GM23338 (cell line): ENCODE measurements around the gene CTNNA3. TPM values are rescaled to one million over a fixed set of nuclear protein-coding genes. Genes with fewer than 3 reads are reported as not detected.

Source experiments
- ATAC-seq: fragments of 200-7000 bp; cut with Tn5 transposase; 3 replicates; pipeline ENCODE4 v1.9.1; 2020
- DNase-seq: peaks from one replicate; pipeline ENCODE4 v3.0.0-alpha.2; 2015; ENCODE audit warnings: low spot score
- H2AFZ ChIP-seq: fragments of 200-600 bp; sonication (generic); 2 replicates; pipeline ENCODE4 v1.8.0; 2016; ENCODE audit warnings: antibody characterized with exemption, mild to moderate bottlenecking, moderate library complexity
- H3F3A ChIP-seq: fragments of 200-600 bp; sonication (generic); replicated peaks from 2 replicates; pipeline ENCODE4 v1.8.0; 2017; ENCODE audit warnings: antibody characterized with exemption, mixed run types, low read depth
- H3K27ac ChIP-seq: fragments of 200-600 bp; sonication (generic); 2 replicates; pipeline ENCODE4 v1.6.1; 2016; ENCODE audit warnings: low read depth
- H3K27me3 ChIP-seq: fragments of 200-600 bp; sonication (generic); 2 replicates; pipeline ENCODE4 v1.8.0; 2016; ENCODE audit warnings: mild to moderate bottlenecking, mixed run types, moderate library complexity; ENCODE audit not compliant: insufficient read depth
- H3K36me3 ChIP-seq: fragments of 200-600 bp; sonication (generic); 2 replicates; pipeline ENCODE4 v1.8.0; 2016; ENCODE audit warnings: mild to moderate bottlenecking; ENCODE audit not compliant: insufficient read depth
- H3K4me1 ChIP-seq: fragments of 200-600 bp; sonication (generic); 2 replicates; pipeline ENCODE4 v1.8.0; 2016; ENCODE audit warnings: mild to moderate bottlenecking, moderate library complexity; ENCODE audit not compliant: insufficient read depth
- H3K4me2 ChIP-seq: fragments of 200-600 bp; sonication (generic); 2 replicates; pipeline ENCODE4 v1.7.1; 2017; ENCODE audit warnings: mixed run types
- H3K4me3 ChIP-seq: fragments of 200-600 bp; sonication (generic); 2 replicates; pipeline ENCODE4 v1.6.1; 2016; ENCODE audit warnings: mixed run types
- H3K79me2 ChIP-seq: fragments of 200-600 bp; sonication (generic); replicated peaks from 2 replicates; pipeline ENCODE4 v1.8.0; 2017; ENCODE audit warnings: mild to moderate bottlenecking; ENCODE audit not compliant: insufficient read depth
- H3K9me2 ChIP-seq: fragments of 200-600 bp; sonication (generic); 2 replicates; pipeline ENCODE4 v1.8.0; 2017; ENCODE audit not compliant: insufficient read depth
- H4K20me1 ChIP-seq: fragments of 200-600 bp; sonication (generic); replicated peaks from 2 replicates; pipeline ENCODE4 v1.8.0; 2017; ENCODE audit warnings: mild to moderate bottlenecking; ENCODE audit not compliant: insufficient read depth
- H3K27ac Mint-ChIP-seq: 2 replicates; pipeline ENCODE4 v1.8.0; 2020; ENCODE audit warnings: inconsistent platforms, mild to moderate bottlenecking, moderate library complexity, mixed read lengths
- H3K27me3 Mint-ChIP-seq: 3 replicates; pipeline ENCODE4 v1.8.0; 2022; ENCODE audit warnings: low read depth, mild to moderate bottlenecking, moderate library complexity, mixed read lengths, inconsistent platforms; ENCODE audit not compliant: insufficient read depth, poor library complexity
- H3K36me3 Mint-ChIP-seq: 3 replicates; pipeline ENCODE4 v1.8.0; 2021; ENCODE audit warnings: low read depth, mild to moderate bottlenecking, inconsistent platforms, moderate library complexity, mixed read lengths
- H3K4me1 Mint-ChIP-seq: 3 replicates; pipeline ENCODE4 v1.8.0; 2020; ENCODE audit warnings: mild to moderate bottlenecking, inconsistent platforms, mixed read lengths
- H3K4me3 Mint-ChIP-seq: 3 replicates; pipeline ENCODE4 v1.8.0; 2021; ENCODE audit warnings: moderate library complexity, mild to moderate bottlenecking, inconsistent platforms, mixed read lengths
- H3K9me3 Mint-ChIP-seq: 3 replicates; pipeline ENCODE4 v1.8.0; 2020; ENCODE audit warnings: moderate library complexity, mild to moderate bottlenecking, inconsistent platforms, mixed read lengths
- CREB1 ChIP-seq: fragments of 250-450 bp; sonication (Bioruptor Pico); IDR thresholded peaks from 2 replicates; pipeline ENCODE4 v1.5.0; 2020; ENCODE audit warnings: low read depth, mild to moderate bottlenecking, moderate library complexity
- CTCF ChIP-seq, 2 experiments: fragments of 200-600 bp in 1 of 2; sonication (generic) in 1 of 2; conservative IDR thresholded peaks; 2 replicates each; pipeline versions ENCODE4 v1.5.1 to v1.6.1; 2016 to 2017; ENCODE audit warnings: antibody characterized with exemption in 2 of 2, low read depth in 2 of 2, mild to moderate bottlenecking in 2 of 2, moderate library complexity in 1 of 2
- ETS1 ChIP-seq: IDR thresholded peaks from 2 replicates; pipeline ENCODE4 v1.6.1; 2016; ENCODE audit warnings: antibody characterized with exemption
- EZH2 ChIP-seq: fragments of 200-600 bp; sonication (generic); IDR thresholded peaks from one replicate; pipeline ENCODE4 v1.8.0; 2017; ENCODE audit warnings: antibody characterized with exemption, mild to moderate bottlenecking, low read depth; ENCODE audit not compliant: unreplicated experiment
- EZH2phosphoT487 ChIP-seq: fragments of 200-600 bp; sonication (generic); IDR thresholded peaks from one replicate; pipeline ENCODE4 v1.8.1; 2018; ENCODE audit warnings: antibody characterized with exemption; ENCODE audit not compliant: unreplicated experiment
- JUNB ChIP-seq: IDR thresholded peaks from one replicate; pipeline ENCODE4 v1.6.1; 2016; ENCODE audit warnings: antibody characterized with exemption; ENCODE audit not compliant: unreplicated experiment
- NANOG ChIP-seq: IDR thresholded peaks from 2 replicates; pipeline ENCODE4 v1.6.1; 2016; ENCODE audit warnings: antibody characterized with exemption, borderline replicate concordance
- POLR2AphosphoS5 ChIP-seq: IDR thresholded peaks from 2 replicates; pipeline ENCODE4 v1.6.1; 2016; ENCODE audit warnings: antibody characterized with exemption, low read depth
- REST ChIP-seq: IDR thresholded peaks from one replicate; pipeline ENCODE4 v1.6.1; 2018; ENCODE audit warnings: antibody characterized with exemption; ENCODE audit not compliant: unreplicated experiment
- ZNF114 ChIP-seq: fragments of 250-450 bp; sonication (Bioruptor Pico); IDR thresholded peaks from 2 replicates; pipeline ENCODE4 v1.5.0; 2020; ENCODE audit warnings: mild to moderate bottlenecking, moderate library complexity
- ZNF331 ChIP-seq: fragments of 250-450 bp; sonication (Bioruptor Pico); IDR thresholded peaks from 2 replicates; pipeline ENCODE4 v1.5.0; 2020; ENCODE audit warnings: low read depth, mild to moderate bottlenecking, moderate library complexity
- ZNF462 ChIP-seq: fragments of 250-450 bp; sonication (Bioruptor Pico); IDR thresholded peaks from 2 replicates; pipeline ENCODE4 v1.5.0; 2020; ENCODE audit warnings: mild to moderate bottlenecking, moderate library complexity
- polyA plus RNA-seq: library from polyadenylated mRNA; unstranded; fragments of >200 nt; fragmentation: Nextera tagmentation; extraction: Ambion mirVana; gene quantifications from 2 replicates; pipeline ENCODE4 v1.2.1, GENCODE V29; 2016
- total RNA-seq: library from RNA; depleted of rRNA; stranded (reverse); fragments of >200 nt; shearing (Covaris generic); gene quantifications from 2 replicates; pipeline ENCODE4 v1.2.3, GENCODE V29; 2014

Gene CTNNA3
- total and polyA plus RNA-seq, 2 experiments from 2014 or later: 0.71 to 3.3 TPM

GRCh38 chr10:66819691-66820090 lies 876.3 kb downstream of the CTNNA3 start (continued):
- no peak for TF ChIP-seq REST
- no peak for TF ChIP-seq ZNF114 (CRISPR knock-in tag)
- no peak for TF ChIP-seq JUNB
- no peak for TF ChIP-seq POLR2AphosphoS5
- no peak for TF ChIP-seq CTCF (conservative IDR thresholded peaks at IDR 0.05; ENCODE audit: low read depth in 2 of 2)
- no peak for TF ChIP-seq CREB1 (CRISPR knock-in tag)
- TF ChIP-seq ETS1: no peak
- TF ChIP-seq ZNF331 (CRISPR knock-in tag): no peak
- TF ChIP-seq NANOG: no peak
- no peak for TF ChIP-seq EZH2

GRCh38 chr10:66813122-66813521 lies 882.9 kb downstream of the CTNNA3 start:
- Histone ChIP-seq H3K4me3 (no peak overlapping the region), H2AFZ (no peak overlapping the region), H3K4me1 (no peaks in the 10 kb centered on the region), H4K20me1 (no peaks in the 10 kb centered on the region), H3K79me2 (no peaks in the 10 kb centered on the region), H3K9me2 (peaks cover 6% of the 10 kb centered on the region; the same call in 1 of the 2 replicates), H3K27ac (no peak overlapping the region), H3F3A (no peaks in the 10 kb centered on the region), H3K27me3 (no peaks in the 10 kb centered on the region), H3K36me3 (no peaks in the 10 kb centered on the region), H3K4me2 (no peak overlapping the region)
- DNase-seq (no peak), ATAC-seq (no peak)
- Mint-ChIP-seq H3K4me1 (peaks cover 4% of the 10 kb centered on the region; the same call in 2 of the 3 replicates), H3K4me3 (no peak overlapping the region), H3K36me3 (no peaks in the 10 kb centered on the region), H3K27me3 (no peaks in the 10 kb centered on the region), H3K27ac (no peak overlapping the region), H3K9me3 (0 out of 3 replicates have a peak, but pooled peaks cover 2% of the 10 kb centered on the region)
- TF ChIP-seq JUNB (no peak), ZNF462 (CRISPR knock-in tag) (no peak), NANOG (no peak), EZH2phosphoT487 (no peak)
